CD4-positive, alpha-beta T cell (primary cell): ENCODE results near the gene GAPDHS. TPM values are rescaled to one million over a fixed set of nuclear protein-coding genes. Genes with fewer than 3 reads are reported as not detected.

Experiments
- ATAC-seq: fragments of 200-7000 bp; cut with Tn5 transposase; one replicate; pipeline ENCODE4 v1.10.0; 2022; ENCODE audit warnings: mild to moderate bottlenecking; ENCODE audit not compliant: poor library complexity
- CTCF ChIA-PET: fragments of 350-600 bp; sonication (Branson Sonifier 250); formaldehyde crosslinking; loops from one replicate; lab custom pipeline; 2021; ENCODE audit warnings: antibody characterized with exemption, inconsistent platforms; lab: Charles Lee
- POLR2A ChIA-PET: fragments of 350-600 bp; sonication (Branson Sonifier 250); formaldehyde crosslinking; loops from one replicate; lab custom pipeline; 2021; ENCODE audit warnings: antibody characterized with exemption, inconsistent platforms; lab: Charles Lee
- DNase-seq, 14 experiments: peaks; one replicate each; pipeline ENCODE4 v3.0.0-alpha.2; 2013 to 2020; ENCODE audit warnings: mixed read lengths in 2 of 14
- H3K27ac ChIP-seq, 2 donors: one replicate each; pipeline versions ENCODE4 v1.5.1 to v1.7.0; 2013; ENCODE audit warnings: low read length in 2 of 2, low read depth in 1 of 2, mild to moderate bottlenecking in 1 of 2
- H3K27me3 ChIP-seq, 2 experiments: 1 replicate in 1 of 2; 2 replicates in 1 of 2; pipeline versions ENCODE4 v1.6.1 to v1.7.0; 2013; ENCODE audit warnings: low read length in 2 of 2, control low read depth in 1 of 2, mild to moderate bottlenecking in 1 of 2, moderate library complexity in 1 of 2; ENCODE audit not compliant: insufficient read depth in 2 of 2, control insufficient read depth in 1 of 2
- H3K36me3 ChIP-seq: one replicate; pipeline ENCODE4 v1.6.1; 2013; ENCODE audit warnings: low read length, control low read depth; ENCODE audit not compliant: insufficient read depth
- H3K4me1 ChIP-seq: one replicate; pipeline ENCODE4 v1.6.1; 2013; ENCODE audit warnings: low read length, control low read depth; ENCODE audit not compliant: insufficient read depth
- H3K4me3 ChIP-seq: one replicate; pipeline ENCODE4 v1.5.1; 2013; ENCODE audit warnings: mild to moderate bottlenecking, low read length, moderate library complexity
- H3K9me3 ChIP-seq, 2 experiments: 1 replicate in 1 of 2; 2 replicates in 1 of 2; pipeline versions ENCODE4 v1.6.1 to v1.7.0; 2013; ENCODE audit warnings: low read length in 2 of 2, mild to moderate bottlenecking in 2 of 2, control low read depth in 1 of 2, moderate library complexity in 1 of 2; ENCODE audit not compliant: control insufficient read depth in 1 of 2, insufficient read depth in 1 of 2
- H3K27ac Mint-ChIP-seq: one replicate; pipeline ENCODE4 v1.8.0; 2020; ENCODE audit warnings: mixed read lengths
- H3K27me3 Mint-ChIP-seq: one replicate; pipeline ENCODE4 v1.8.0; 2021; ENCODE audit warnings: mixed read lengths
- H3K36me3 Mint-ChIP-seq: one replicate; pipeline ENCODE4 v1.8.0; 2021; ENCODE audit warnings: low read depth, mixed read lengths
- H3K4me1 Mint-ChIP-seq: one replicate; pipeline ENCODE4 v1.8.0; 2021; ENCODE audit warnings: low read depth, mixed read lengths
- H3K4me3 Mint-ChIP-seq: one replicate; pipeline ENCODE4 v1.8.0; 2020; ENCODE audit warnings: mild to moderate bottlenecking, mixed read lengths
- H3K9me3 Mint-ChIP-seq: one replicate; pipeline ENCODE4 v1.8.0; 2020; ENCODE audit warnings: mixed read lengths
- CTCF ChIP-seq: fragments of 200-600 bp; IDR thresholded peaks from one replicate; pipeline ENCODE4 v1.8.0; 2022; ENCODE audit warnings: antibody characterized with exemption, mild to moderate bottlenecking
- intact Hi-C, 2 experiments: fragments of 100-400 bp; cut with DNase I in 1 of 2; cut with micrococcal nuclease in 1 of 2; formaldehyde crosslinking; loops; one replicate each; pipeline versions ENCODE4 v1.15.1 to v1.9.0; 2023 to 2025; cut with DNase I, micrococcal nuclease
- total RNA-seq, 174 experiments: library from RNA in 2 of 174; stranded (reverse) in 2 of 174; gene quantifications; one replicate each; pipeline ENCODE4 v1.2.3 and lab custom pipeline; 2021 to 2026

GAPDHS gene
- total RNA-seq, 2 experiments from 2014 or later, result not detected

DNA sequence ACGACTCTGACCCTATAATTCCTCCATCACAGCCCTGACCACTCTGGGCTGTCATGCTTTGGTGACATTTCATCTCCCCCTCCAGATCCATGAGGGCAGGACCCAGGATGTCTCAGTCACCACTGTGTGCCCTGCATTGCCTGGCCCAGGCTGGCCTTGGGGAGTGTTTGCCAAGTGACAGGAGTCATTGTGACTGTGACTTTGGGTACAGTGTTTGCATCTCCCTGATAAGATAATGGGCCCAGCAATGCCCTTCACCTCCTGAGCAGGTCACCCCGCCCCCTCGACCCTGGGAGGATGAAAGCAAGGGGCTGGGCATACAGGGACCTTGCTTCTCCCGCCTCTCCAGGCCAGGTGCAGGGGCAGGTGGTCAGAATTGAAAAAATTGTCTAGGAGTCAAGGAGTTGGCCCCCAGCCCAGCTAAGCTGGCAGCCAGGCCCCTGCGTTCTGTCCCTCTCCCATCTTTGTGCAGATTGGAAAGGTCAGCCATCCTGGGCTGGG lies 36.1 kb downstream of the GAPDHS start:
- H3K9me3 Mint-ChIP-seq, result no peaks in the 10 kb centered on the region
- TF ChIP-seq CTCF, result no peak
- no peaks in the 10 kb centered on the region for H3K36me3 ChIP-seq
- H3K4me1 Mint-ChIP-seq, result no peaks in the 10 kb centered on the region
- H3K27me3 ChIP-seq, result peaks cover 0 to 7% of the 10 kb centered on the region in 2 experiments
- H3K27me3 Mint-ChIP-seq, result peaks cover 65% of the 10 kb centered on the region
- ChIA-PET POLR2A (no interaction called here), CTCF (no interaction called here)
- H3K9me3 ChIP-seq, result no peaks in the 10 kb centered on the region
- H3K4me1 ChIP-seq, result no peaks in the 10 kb centered on the region
- no peak for ATAC-seq
- no peak overlapping the region for H3K27ac ChIP-seq
- no peak for DNase-seq
- H3K4me3 ChIP-seq, result no peak overlapping the region
- intact Hi-C loops, result loop anchor here in 1 of 2 experiments (10.0 kb wide), 1 partner anchor 105 kb away; no protein-coding TSS in a partner anchor
- H3K4me3 Mint-ChIP-seq, result no peak overlapping the region
- H3K36me3 Mint-ChIP-seq, result no peaks in the 10 kb centered on the region
- H3K27ac Mint-ChIP-seq, result no peak overlapping the region

DNA sequence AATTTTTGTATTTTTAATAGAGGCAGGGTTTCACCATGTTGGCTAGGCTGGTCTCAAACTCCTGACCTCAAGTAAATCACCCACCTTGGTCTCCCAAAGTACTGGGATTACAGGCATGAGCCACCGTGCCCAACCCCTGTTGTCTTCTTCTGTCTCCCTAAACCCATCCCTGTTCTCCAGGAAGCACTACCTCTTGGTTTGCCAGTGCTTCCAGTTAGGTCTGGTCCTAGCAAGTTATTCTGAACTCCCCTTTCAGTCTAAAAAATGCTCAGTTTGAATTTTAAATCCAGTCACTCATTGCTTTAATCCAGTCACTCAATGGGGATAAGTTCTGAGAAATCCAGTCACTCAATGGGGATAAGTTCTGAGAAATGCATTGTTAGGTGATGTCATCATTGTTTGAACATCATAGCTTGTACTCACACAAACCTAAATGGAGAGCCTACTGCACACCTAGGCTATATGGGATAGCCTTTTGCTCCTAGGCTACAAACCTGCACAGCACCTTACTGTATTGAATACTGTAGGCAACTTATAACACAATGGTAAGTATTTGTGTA lies 38.2 kb downstream of the GAPDHS start:
- Histone ChIP-seq H3K27me3 (peaks cover 0 to 7% of the 10 kb centered on the region in 2 experiments), H3K4me1 (no peaks in the 10 kb centered on the region), H3K4me3 (no peak overlapping the region), H3K27ac (no peak overlapping the region), H3K36me3 (no peaks in the 10 kb centered on the region), H3K9me3 (peaks cover 6 to 12% of the 10 kb centered on the region in 2 experiments)
- no peak for TF ChIP-seq CTCF
- intact Hi-C loops, result no loop called here
- ChIA-PET CTCF (no interaction called here), POLR2A (no interaction called here)
- Mint-ChIP-seq H3K27ac (no peak overlapping the region), H3K4me1 (no peaks in the 10 kb centered on the region), H3K36me3 (no peaks in the 10 kb centered on the region), H3K9me3 (peaks cover 4% of the 10 kb centered on the region), H3K4me3 (no peak overlapping the region), H3K27me3 (peaks cover 51% of the 10 kb centered on the region)
- no peak for ATAC-seq
- DNase-seq, result no peak

DNA sequence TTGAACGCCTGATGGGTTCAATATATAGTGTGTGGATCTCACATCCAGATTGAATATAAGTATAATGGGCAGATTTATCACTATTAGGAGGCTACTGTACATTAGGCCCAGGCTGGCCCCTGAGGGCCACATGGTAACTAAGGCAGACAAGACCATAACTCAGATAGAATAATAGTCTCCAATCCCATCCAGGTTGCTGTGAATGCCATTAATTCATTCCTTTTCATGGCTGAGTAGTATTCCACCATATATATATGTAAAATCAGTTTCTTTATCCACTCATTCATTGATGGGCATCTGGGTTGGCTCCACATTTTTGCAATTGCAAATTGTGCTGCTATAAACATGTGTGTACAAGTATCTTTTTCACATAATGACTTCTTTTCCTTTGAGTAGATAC lies 44.7 kb downstream of the GAPDHS start:
- Mint-ChIP-seq H3K4me1 (no peaks in the 10 kb centered on the region), H3K27me3 (peaks cover 24% of the 10 kb centered on the region), H3K36me3 (peaks cover 4% of the 10 kb centered on the region), H3K9me3 (peaks cover 7% of the 10 kb centered on the region), H3K27ac (no peak overlapping the region), H3K4me3 (no peak overlapping the region)
- H3K9me3 ChIP-seq, result peaks cover 22 to 29% of the 10 kb centered on the region in 2 experiments
- H3K27me3 ChIP-seq, result peaks cover 4 to 6% of the 10 kb centered on the region in 2 experiments
- ChIA-PET CTCF (no interaction called here), POLR2A (no interaction called here)
- TF ChIP-seq CTCF, result no peak
- no peaks in the 10 kb centered on the region for H3K4me1 ChIP-seq
- no peak for ATAC-seq
- intact Hi-C loops, result no loop called here
- no peaks in the 10 kb centered on the region for H3K36me3 ChIP-seq
- no peak overlapping the region for H3K4me3 ChIP-seq
- DNase-seq, result no peak
- no peak overlapping the region for H3K27ac ChIP-seq
